GM04503 (cell line): ENCODE measurements around the gene SLC45A3.

Experiments
- DNase-seq: peaks from one replicate; pipeline ENCODE4 v3.0.0-alpha.2; 2012; ENCODE audit warnings: low read depth

The SLC45A3 gene

DNA sequence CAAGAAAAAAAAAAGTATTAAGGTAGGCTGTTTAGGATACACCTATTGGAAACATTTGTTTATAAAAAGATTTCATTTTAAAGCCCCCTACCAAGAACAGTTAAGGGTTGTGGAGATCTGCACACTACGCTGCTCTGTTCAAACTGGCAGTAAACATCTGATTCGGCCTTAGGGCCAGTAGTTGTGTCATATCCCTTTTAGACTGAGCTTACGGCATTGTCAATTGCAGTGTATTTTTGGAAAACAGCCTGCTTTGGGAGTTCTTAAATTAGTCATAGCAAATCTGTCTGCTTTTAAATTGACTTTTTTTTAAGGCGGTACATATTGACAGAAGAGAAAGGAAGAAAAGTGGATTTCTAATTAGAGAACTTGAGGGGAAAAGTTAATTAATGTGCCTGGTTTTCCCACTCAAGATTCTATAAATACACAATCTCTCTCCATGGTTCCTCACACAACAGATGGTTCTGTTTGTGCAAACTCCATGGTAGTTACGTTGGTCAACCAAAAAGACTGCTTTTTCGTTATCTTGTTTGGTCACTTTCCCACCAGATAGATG is 46.8 kb downstream of the SLC45A3 start:
- no peak for DNase-seq

DNA sequence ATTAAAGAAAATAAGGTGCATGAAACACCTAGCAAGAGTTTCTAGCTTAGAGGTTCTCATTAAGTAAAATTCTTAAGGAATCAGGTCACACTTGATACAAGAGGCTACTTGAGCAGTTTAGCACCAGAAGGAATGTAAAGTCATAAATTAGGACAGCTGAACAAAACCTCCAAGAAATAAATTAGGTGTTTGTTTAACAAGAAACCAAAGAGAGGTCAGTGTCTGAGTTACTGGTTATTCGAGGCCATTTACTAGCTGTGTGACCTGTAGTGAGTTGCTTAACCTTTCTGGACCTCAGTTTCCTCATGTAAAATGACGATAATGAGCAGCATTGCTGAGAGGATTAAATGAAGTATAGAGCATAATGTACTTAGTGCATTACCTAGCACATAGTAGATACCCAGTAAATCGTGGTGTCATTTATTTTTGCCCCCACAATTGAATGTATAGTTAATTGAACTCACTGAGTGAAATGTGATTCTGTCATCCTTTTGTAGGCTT is 47.6 kb downstream of the SLC45A3 start:
- no peak for DNase-seq

DNA sequence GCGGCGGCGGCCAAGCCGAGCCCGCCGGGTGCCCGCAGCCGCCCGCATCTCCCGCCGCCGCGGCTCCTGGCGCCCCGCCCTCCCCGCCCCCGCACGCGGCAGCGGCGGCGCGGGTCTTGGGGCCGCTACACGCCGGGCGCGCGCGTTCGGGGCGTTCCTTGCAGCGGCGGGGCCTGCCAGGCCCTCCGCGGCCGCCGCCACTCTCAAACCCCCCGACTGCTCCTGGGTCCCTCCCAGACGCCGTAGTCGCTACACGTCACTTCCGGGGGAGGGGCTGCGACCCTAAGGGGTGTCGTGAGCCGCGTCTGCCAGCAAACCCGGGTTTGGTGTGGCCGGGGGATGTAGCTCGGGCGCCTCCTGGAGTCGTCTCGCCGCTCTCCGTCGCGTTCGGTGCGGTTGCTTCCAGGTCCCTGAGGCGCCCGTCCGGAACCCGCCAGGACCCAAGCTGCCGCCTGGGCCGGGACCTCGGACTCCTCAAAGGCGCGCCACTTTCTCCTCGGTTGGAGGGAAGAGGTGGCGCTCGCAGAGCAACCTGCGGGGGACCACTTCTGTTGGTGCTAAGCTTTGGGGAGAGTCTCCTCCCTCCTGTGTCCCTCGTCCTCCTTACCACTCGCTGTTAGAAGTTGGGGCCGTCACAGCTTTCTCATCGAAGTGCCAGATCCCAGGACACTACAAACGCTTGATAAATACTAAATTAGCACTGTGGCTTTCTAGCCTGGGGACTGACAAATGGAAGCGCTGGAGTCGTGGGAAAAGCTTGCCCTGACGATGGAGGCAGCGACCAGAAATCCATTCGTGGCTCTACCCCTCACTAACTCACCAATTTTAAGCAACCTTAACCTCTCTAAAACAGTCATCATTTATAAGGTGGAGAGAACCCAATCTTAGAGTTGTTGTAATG is 48.3 kb downstream of the SLC45A3 start, which contains the start of gene ELK4:
TSS of gene ELK4 (minus strand) at position 244 of the 901 bp plus-strand sequence. CDS start 8,129 bp downstream, outside the sequence.
- peak; percentile 80 for DNase-seq

DNA sequence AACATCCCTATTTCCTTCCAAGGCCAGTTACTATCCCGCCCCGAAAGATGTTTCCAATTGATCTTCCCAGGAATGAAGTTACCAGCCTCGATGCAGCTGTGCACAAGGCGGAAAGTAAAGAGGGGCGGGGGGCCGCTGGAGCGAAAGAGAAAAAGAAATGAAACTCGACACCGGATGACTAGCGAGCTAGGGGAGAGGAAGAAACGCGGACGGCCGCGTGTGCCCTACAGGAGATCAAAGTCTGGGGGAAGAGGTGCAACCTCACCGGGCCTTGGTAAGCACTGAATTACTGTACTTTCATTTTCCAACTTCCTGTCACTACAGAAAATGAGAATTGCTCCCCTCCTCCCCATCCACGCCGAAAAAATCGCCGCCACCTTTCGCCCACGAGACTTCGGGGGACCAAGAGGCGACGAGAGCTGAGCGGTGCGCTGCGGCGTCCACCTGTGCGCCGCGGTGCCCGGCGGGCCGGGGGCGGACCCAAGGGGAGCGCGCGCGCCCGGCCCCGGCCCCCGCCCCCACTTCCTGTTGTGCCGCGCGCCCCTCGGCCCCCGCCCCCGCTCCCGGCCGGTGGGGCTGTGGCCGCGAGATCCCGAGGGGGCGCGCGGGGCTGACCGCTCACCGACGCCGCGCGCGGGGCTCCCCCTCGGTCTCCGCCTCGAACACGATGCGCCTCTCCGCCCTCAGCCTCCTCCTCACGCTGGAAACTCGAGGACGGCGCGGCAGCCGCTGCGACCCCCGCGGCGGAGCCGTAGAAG is 49.1 kb downstream of the SLC45A3 start:
- DNase-seq = no peak

DNA sequence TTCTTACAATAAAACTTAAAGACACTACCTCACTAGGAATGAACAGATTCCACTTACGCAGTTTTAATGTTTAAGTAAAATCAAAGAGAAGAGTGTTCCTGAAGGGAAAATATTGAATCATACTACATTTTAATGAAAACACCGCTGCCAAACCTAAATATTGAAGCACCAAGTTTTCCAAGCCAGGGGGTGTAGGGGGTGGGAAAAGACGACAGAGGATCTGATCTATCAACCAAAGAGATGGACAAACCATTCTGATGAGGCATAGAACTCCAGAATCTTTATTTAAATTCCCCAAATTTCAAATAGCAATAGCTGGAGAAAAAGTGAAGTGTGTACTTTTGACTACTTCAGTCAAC is 49.7 kb downstream of the SLC45A3 start:
- no peak for DNase-seq

DNA sequence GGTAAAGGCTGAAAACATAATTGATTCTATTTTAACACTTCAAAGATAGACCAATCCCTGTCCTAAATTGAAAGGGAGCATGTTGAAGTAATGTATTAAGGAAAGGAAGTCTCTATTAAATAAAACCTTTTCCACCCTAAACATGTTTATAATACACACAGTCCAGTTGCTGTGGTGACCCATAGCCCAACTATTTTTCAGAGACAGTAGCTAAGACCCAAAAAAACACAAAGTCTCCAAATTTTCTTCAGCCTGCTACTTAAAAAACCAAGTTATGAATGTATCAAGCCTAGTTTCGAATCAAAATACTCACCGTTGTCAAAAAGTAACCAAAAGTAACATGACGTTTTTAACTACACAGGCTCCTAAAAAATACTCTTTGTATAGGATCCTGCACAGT is 50.1 kb downstream of the SLC45A3 start:
- no peak for DNase-seq

DNA sequence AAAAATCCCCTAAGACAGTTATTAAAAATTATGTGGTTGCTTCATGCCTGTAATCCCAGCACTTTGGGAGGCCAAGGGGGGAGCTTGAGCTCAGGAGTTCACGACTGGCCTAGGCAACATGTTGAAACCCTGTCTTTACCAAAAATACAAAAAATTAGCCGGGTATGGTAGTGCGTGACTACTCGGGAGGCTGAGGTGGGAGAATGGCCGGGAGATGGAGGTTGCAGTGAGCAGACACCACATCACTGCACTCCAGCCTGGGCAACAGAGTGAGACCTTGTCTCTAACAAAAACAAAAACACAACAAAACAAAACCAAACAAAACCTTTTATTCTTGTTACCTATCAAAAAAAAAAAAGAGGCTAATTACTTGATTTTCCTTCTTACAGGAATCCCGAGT is 50.6 kb downstream of the SLC45A3 start:
- no peak for DNase-seq

DNA sequence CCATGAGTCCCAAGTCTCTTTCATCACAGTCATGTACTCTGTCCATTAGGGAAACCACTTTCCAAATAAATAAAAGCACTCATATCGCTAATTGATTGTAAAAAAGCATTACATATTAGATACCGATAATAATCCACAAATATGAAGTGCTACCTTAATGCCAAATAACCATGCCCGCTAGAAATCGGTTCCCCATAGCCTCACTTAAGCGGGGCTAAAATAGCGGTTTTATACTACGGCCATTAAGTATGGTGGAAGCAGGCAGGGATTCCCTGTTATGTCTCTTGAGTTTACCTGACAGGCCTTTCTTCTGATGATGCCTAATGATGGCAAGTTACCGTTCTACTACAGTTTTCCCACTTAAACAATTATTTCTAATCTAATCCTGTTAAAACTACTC is 52.4 kb downstream of the SLC45A3 start:
- DNase-seq = no peak

DNA sequence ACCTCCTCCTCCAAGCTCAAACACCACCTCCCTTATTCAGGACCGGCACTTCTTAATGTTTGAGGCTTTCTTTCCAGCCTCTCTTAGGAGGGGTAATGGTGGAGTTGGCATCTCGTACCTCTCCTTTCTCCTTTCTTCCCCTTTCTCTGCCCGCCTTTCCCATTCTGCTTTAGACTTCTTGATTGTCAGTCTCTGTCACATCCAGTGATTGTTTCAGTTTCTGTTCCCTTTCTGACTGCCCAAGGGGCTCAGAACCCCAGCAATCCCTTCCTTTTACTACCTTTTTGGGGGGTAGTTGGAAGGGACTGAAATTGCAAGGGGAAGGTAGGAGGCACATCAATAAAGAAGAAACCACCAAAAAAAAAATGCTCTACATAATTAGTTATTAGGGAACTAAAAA is 54.1 kb downstream of the SLC45A3 start:
- DNase-seq = no peak

DNA sequence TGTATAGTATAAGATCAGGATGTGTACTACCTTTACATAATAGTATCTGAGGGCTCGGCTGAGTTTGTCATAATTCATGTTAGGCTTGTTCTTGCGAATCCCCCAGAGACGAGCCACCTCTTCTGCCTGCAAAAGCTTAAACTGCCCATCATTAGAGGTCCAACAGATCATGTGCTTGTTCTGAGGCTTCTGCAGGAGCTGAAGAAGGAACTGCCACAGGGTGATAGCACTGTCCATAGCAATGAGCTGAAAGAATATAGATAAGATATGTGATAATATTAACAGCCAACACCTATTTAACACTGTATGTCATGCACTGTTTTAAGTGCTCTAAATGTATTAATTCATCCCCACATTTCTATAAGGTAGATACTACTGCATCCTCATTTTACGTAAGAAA is 56.7 kb downstream of the SLC45A3 start:
- DNase-seq = no peak

DNA sequence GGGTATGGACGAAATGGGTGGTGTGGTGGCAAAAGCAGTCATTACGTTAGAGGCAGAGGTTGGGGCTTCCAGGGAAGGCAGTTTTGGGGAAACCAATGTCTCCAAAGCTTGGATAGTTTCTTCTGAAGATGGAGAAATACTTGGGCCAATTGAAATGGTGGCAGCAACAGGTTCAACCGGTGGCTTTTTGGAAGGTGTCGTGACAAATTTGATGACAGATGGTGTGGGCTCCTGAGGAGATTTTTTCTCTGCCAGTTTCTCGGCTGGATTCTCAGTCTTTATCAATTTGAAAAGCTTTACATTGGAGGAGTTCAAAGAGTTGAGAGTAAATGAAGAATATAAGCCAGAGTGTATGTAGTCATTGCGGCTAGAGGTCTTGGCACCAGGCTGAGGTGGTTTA is 60.0 kb downstream of the SLC45A3 start:
- DNase-seq = no peak

DNA sequence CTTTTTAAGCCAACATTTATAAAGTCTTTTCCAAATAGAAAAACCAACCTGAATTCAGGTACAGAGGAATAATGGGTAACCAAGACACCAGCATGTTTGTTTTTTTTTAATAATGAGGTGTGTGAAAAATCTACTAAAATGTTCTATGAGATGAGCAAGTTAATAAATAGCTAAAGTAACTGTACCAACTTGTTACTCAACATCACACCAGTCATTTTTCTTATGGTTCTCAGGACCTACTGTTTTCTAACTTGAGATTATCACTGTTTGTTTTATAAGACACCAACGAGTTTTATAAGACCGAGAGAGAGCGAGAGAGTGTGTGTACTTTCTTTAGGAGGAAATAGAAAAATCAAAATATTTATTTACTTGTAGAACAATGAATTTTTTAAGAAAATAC is 60.9 kb downstream of the SLC45A3 start:
- DNase-seq = no peak

DNA sequence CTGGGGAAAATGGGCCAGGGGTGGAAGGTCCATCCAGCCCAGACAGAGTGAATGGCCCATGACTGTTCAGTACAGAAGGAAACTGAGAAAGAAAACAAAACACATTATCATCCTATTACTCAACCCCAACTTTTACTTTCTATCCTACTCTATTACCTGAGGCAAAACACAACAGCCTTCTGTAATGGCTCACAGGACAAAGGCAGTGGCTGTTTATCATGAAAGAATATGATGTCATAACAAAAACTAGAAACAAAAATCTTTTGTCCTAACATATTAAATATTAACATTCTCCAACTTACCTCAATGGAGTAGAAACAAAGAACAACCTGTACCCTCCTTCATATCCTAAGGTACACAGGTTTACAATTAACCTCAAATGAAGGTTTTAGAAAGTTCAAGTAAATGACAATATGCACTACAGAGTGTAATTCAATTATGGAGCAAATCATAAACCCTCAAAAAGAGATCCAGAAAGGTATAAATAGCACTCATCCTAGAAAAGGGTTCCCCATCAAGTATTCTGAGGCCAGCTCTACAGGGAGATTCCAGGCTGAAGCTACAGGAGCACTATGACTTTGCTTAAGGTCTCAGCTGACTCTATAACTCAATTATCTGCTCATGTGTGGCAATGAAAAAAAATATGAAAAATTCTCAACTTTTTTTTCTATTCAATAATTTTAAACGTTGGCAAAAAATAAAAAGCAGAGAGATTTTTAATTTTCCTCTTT is 63.6 kb downstream of the SLC45A3 start:
- no peak for DNase-seq

DNA sequence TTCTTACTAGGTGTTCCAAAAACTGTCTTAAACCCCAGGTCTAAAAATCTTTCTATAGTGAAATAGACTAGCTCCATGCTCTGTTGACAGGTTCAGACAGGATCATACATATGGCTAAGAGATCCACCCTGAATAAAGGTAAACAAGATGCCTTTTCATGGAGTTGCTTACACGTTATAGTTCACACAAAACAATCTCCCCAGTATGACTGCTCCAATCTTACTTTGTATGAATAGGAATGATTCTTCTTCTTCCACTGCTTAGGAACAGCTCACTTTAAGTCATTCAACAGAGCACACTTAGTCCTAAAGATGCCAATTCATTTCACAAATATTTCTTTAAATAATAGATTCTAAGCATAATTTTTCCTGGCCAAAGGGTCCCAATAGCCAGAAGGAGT is 64.5 kb downstream of the SLC45A3 start:
- no peak for DNase-seq

DNA sequence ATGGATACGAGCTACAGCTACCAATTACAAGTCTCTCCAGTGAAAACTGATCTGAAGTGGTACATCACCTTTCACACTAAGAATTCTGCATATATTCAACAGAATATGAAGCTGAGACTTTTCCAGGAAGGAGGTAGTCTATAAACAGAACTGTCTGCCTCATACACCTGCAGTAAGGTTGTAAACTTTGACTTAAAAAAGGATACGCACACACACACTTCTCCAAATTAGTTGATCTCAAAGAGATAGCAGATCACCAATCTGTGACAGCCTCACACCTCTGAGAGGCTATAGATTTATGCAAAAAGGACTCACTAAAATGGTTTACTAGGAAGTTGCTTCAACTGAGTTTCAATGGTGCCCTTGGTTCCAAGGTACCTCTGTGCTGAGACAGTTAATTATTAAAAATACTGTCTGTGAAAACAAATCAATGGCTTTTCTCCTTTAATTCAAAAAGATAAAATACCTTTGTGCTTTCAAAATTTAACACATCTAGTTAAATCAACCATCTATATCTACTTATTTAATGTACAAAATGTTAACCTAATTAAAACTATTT is 66.4 kb downstream of the SLC45A3 start:
- DNase-seq = no peak

DNA sequence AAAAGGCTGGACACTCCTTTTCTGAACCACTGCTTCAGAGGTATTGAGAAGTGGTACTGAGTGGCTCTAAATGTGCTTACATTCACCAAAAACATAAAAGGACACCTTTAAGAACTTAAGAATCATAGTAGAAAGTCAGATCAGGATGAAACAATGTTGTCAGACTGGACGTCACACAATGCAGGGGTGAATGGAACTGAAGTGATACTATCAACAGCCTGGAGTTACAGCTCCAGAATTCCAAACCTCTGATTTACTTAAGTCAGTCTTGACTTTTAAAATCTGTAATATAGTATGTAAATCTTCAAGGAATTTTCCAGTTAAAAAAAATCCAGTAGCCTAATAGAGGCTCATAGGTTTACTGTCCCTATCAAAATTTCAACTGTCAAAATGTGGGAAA is 67.8 kb downstream of the SLC45A3 start:
- no peak for DNase-seq

DNA sequence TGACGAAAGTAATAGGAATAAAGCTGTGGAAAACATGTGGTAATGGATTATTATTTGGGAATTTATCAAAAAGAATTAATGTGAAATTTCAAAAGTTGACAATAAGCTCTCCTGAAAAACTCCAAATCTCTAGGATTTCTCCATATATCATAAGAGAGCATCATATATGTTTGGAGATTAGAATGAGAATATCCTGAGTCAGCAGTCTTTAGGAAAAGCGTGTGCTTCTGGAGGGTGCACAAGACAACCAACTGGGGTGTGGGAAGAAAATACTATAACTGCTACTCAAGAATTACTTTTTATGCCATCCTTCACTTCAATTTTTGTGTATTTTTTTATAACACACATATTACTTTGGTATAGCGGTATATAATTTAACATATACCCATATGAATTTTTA is 68.2 kb downstream of the SLC45A3 start:
- no peak for DNase-seq

DNA sequence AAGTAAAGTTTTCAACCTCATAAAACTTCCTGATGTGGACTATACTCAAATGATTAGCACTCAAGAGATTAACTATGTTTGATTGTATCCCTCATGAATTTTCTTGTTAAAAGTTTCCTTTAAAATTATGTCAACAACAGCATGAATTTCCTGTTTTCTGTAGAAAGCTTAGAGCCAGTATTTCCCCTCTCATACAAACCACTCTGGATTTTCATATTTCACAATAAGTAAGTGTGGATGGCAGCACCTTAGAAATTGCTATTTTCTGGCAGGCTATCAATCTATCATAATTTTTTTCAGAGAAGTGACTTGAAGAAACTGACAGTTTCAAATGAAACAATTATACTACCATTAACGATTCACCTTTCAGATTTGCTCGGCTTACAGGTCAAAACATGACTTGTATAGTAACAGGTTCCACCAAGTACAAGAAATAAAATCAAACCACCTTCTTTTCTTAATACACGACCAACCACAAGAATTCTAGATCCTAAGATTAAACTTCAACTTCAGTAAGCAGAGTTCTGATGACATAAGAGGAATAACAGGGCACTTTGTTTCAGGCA is 69.3 kb downstream of the SLC45A3 start:
- DNase-seq = no peak

DNA sequence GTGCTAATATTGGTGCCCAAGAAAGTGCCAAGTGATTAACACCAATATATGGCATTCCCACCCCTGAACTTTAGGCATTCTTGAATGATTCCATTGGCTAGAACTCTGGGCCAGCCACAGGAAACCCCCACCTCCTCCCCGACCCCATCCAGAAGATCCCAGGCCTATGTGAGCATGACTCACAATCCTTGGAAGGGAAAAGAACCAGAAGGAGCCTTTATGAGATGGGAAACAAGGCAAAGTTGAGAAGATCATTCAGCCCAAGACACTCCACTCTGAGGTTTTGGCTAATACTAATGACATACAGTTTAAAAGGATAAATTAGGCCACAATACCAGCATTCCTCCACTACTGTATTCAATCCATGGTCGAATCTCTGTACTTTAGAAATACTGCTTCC is 70.3 kb downstream of the SLC45A3 start:
- DNase-seq = no peak
